Keratinocyte (primary cell): ENCODE results near the gene EIF3B. TPM values are rescaled to one million over a fixed set of nuclear protein-coding genes. Genes with fewer than 3 reads are reported as not detected.
"Not testable (repeated sequence)": the region's sequence is repeated elsewhere in the genome, so short reads cannot be mapped to it uniquely, and the experiment has no call there.

Experiments used
- DNase-seq: peaks from one replicate; pipeline ENCODE4 v3.0.0-alpha.2; 2011; ENCODE audit warnings: low read depth, missing footprints, low spot score
- FAIRE-seq: peaks from 2 replicates; lab custom pipeline; 2011; peaks lifted over from hg19 to GRCh38; lab: Jason Lieb, UNC
- H2AFZ ChIP-seq: 2 replicates; pipeline ENCODE4 v1.6.0; 2012; ENCODE audit warnings: low read length, control low read depth, inconsistent platforms; ENCODE audit not compliant: control insufficient read depth
- H3K27ac ChIP-seq: 2 replicates; pipeline ENCODE4 v1.5.1; 2011; ENCODE audit warnings: low read length; ENCODE audit not compliant: control insufficient read depth, insufficient read depth
- H3K27me3 ChIP-seq: 3 replicates; pipeline ENCODE4 v1.6.0; 2011; ENCODE audit warnings: low read length; ENCODE audit not compliant: control insufficient read depth, insufficient read depth; ENCODE audit errors: extremely low read depth
- H3K36me3 ChIP-seq, 2 experiments: 2 replicates in 1 of 2; 3 replicates in 1 of 2; pipeline ENCODE4 v1.5.1; 2011; ENCODE audit warnings: low read length in 2 of 2, mild to moderate bottlenecking in 1 of 2; ENCODE audit not compliant: control insufficient read depth in 2 of 2, insufficient read depth in 2 of 2; ENCODE audit errors: extremely low read depth in 1 of 2
- H3K4me1 ChIP-seq: 3 replicates; pipeline ENCODE4 v1.5.1; 2011; ENCODE audit warnings: low read length; ENCODE audit not compliant: control insufficient read depth, insufficient read depth; ENCODE audit errors: extremely low read depth
- H3K4me2 ChIP-seq: 3 replicates; pipeline ENCODE4 v1.6.0; 2011; ENCODE audit warnings: low read depth, low read length; ENCODE audit not compliant: control insufficient read depth, insufficient read depth; ENCODE audit errors: extremely low read depth
- H3K4me3 ChIP-seq, 3 experiments: fragments of 200-600 bp in 1 of 3; sonication (generic) in 1 of 3; 2 replicates in 2 of 3; 3 replicates in 1 of 3; pipeline ENCODE4 v1.5.1; 2011 to 2016; ENCODE audit warnings: low read length in 3 of 3, mild to moderate bottlenecking in 3 of 3, control low read depth in 2 of 3, inconsistent platforms in 1 of 3, low read depth in 1 of 3, mixed read lengths in 1 of 3, mixed run types in 1 of 3, moderate library complexity in 1 of 3; ENCODE audit not compliant: control insufficient read depth in 2 of 3, insufficient read depth in 2 of 3; ENCODE audit errors: extremely low read depth in 1 of 3
- H3K79me2 ChIP-seq: 2 replicates; pipeline ENCODE4 v1.6.0; 2012; ENCODE audit warnings: low read length; ENCODE audit not compliant: control insufficient read depth, insufficient read depth
- H3K9ac ChIP-seq: 3 replicates; pipeline ENCODE4 v1.6.0; 2011; ENCODE audit warnings: low read length; ENCODE audit not compliant: control insufficient read depth, insufficient read depth; ENCODE audit errors: extremely low read depth
- H3K9me1 ChIP-seq: 3 replicates; pipeline ENCODE4 v1.6.0; 2011; ENCODE audit warnings: low read length; ENCODE audit not compliant: control insufficient read depth, insufficient read depth; ENCODE audit errors: extremely low read depth
- H3K9me3 ChIP-seq: 2 replicates; pipeline ENCODE4 v1.5.1; 2012; ENCODE audit warnings: low read depth, low read length; ENCODE audit not compliant: control insufficient read depth
- H4K20me1 ChIP-seq: 3 replicates; pipeline ENCODE4 v1.6.0; 2011; ENCODE audit warnings: low read length; ENCODE audit not compliant: control insufficient read depth, insufficient read depth; ENCODE audit errors: extremely low read depth
- CTCF ChIP-seq, 3 experiments: IDR thresholded peaks in 1 of 3; conservative IDR thresholded peaks in 1 of 3; optimal IDR thresholded peaks in 1 of 3; 2 replicates in 2 of 3; 3 replicates in 1 of 3; pipeline versions ENCODE3 to v1.5.1; 2011; ENCODE audit warnings: low read length in 3 of 3, mild to moderate bottlenecking in 3 of 3, moderate library complexity in 2 of 3, control low read depth in 1 of 3, inconsistent platforms in 1 of 3; ENCODE audit not compliant: insufficient read depth in 2 of 3; ENCODE audit errors: extremely low read depth in 1 of 3
- EZH2 ChIP-seq: IDR thresholded peaks from one replicate; pipeline ENCODE4 v1.6.1; 2012; ENCODE audit warnings: inconsistent platforms, mild to moderate bottlenecking, low read length, moderate library complexity
- dilution Hi-C: fragments of 300-500 bp; cut with MboI; formaldehyde crosslinking; loops from one replicate; pipeline ENCODE4 v1.7.0; 2020; ENCODE audit warnings: low sequenced_read_pairs; ENCODE audit not compliant: extremely low pct_ligation_motif_present
- polyA plus RNA-seq, 5 experiments: library from polyadenylated mRNA; depleted of rRNA in 3 of 5; stranded (reverse) in 3 of 5; stranded (forward) in 1 of 5; unstranded in 1 of 5; fragments of >200 nt; gene quantifications; 1 replicate in 1 of 5; 2 replicates in 3 of 5; 3 replicates in 1 of 5; pipeline versions ENCODE4 v1.2.1 to v1.2.3, GENCODE V29; 2011 to 2012; ENCODE audit warnings: missing spikeins in 2 of 5, low read depth in 1 of 5, low replicate concordance in 1 of 5

EIF3B gene
- polyA plus RNA-seq, 1 donor (not counting 4 experiments of a cell fraction or from before 2014, with no cell fraction given) = 169 TPM

- Histone ChIP-seq H3K9me3 (no peaks in the 10 kb centered on the region), H3K36me3 (no peaks in the 10 kb centered on the region), H3K79me2 (no peaks in the 10 kb centered on the region), H3K4me2 (no peak overlapping the region), H3K27me3 (no peaks in the 10 kb centered on the region), H4K20me1 (no peaks in the 10 kb centered on the region), H2AFZ (no peak overlapping the region), H3K4me3 (no peak overlapping the region), H3K4me1 (no peaks in the 10 kb centered on the region), H3K9me1 (no peaks in the 10 kb centered on the region), H3K27ac (no peak overlapping the region), H3K9ac (no peak overlapping the region)
- TF ChIP-seq CTCF (optimal IDR thresholded peaks at IDR 0.05 in 1 of 3, IDR thresholded peaks at IDR 0.05 in 1 of 3, conservative IDR thresholded peaks at IDR 0.05 in 1 of 3; ENCODE audit: extremely low read depth in 1 of 3, insufficient read depth in 2 of 3, low read length in 3 of 3) = no peak
- TF ChIP-seq EZH2 = no peak
- dilution Hi-C loops = no loop called here
- no peak for FAIRE-seq
- no peak for DNase-seq
These were observed 17.9 kb upstream of the EIF3B start for GRCh38 chr7:2336626-2337299.

GRCh38 chr7:2347351-2348063, 7.1 kb upstream of the EIF3B start:
- H3K36me3 ChIP-seq, H3K4me1 ChIP-seq, H3K27ac ChIP-seq, H3K9ac ChIP-seq, H3K4me3 ChIP-seq, DNase-seq, H3K9me1 ChIP-seq, H4K20me1 ChIP-seq, dilution Hi-C loops, H3K27me3 ChIP-seq, H2AFZ ChIP-seq, H3K79me2 ChIP-seq, FAIRE-seq, H3K9me3 ChIP-seq, H3K4me2 ChIP-seq: not testable (repeated sequence)
